Prostate gland (tissue), 2 donors: ENCODE data around the gene LRP11. TPM values are rescaled to one million over a fixed set of nuclear protein-coding genes. Genes with fewer than 3 reads are reported as not detected.
"Not testable (repeated sequence)": the region's sequence is repeated elsewhere in the genome, so short reads cannot be mapped to it uniquely, and the experiment has no call there.

ENCODE experiments used
- DNase-seq: peaks from one replicate; pipeline ENCODE4 v3.0.0-alpha.2; 2019; ENCODE audit warnings: low spot score
- H3K27ac ChIP-seq, 2 donors: fragments of 200-600 bp; sonication (generic); 2 replicates each; pipeline ENCODE4 v1.5.1; 2017 to 2019
- H3K27me3 ChIP-seq: fragments of 200-600 bp; sonication (generic); replicated peaks from 2 replicates; pipeline ENCODE4 v1.5.1; 2019; ENCODE audit not compliant: insufficient read depth
- H3K36me3 ChIP-seq, 2 donors: fragments of 200-600 bp; sonication (generic); 1 replicate in 1 of 2; 2 replicates in 1 of 2; pipeline versions ENCODE4 v1.5.1 to v1.8.1; 2017 to 2019
- H3K4me1 ChIP-seq: fragments of 200-600 bp; sonication (generic); replicated peaks from 2 replicates; pipeline ENCODE4 v1.5.1; 2019
- H3K4me3 ChIP-seq, 2 donors: fragments of 200-600 bp; sonication (generic); 2 replicates each; pipeline ENCODE4 v1.5.1; 2017 to 2019
- H3K9me3 ChIP-seq: fragments of 200-600 bp; sonication (generic); 2 replicates; pipeline ENCODE4 v1.5.1; 2017
- POLR2A ChIP-seq: fragments of 450-650 bp; IDR thresholded peaks from one replicate; pipeline ENCODE4 v1.6.1; 2016; ENCODE audit warnings: antibody characterized with exemption, mild to moderate bottlenecking
- POLR2AphosphoS5 ChIP-seq: sonication (generic); formaldehyde crosslinking; IDR thresholded peaks from one replicate; pipeline ENCODE4 v1.6.1; 2017; ENCODE audit warnings: antibody characterized with exemption
- WGBS: methylation state at CpG from one replicate; pipeline ENCODE4 v1.1.5; 2018; 5-methylcytosine and 5-hydroxymethylcytosine counted together
- intact Hi-C: fragments of 100-400 bp; cut with DNase I; formaldehyde crosslinking; loops from one replicate; pipeline ENCODE4 v1.14.2; 2022
- total RNA-seq, 2 donors: library from RNA; depleted of rRNA; stranded (reverse); fragments of >200 nt; gene quantifications; one replicate each; pipeline ENCODE4 v1.1.0, GENCODE V29; 2016
- TF ChIP-seq, protein P1 (sequence below), 4 experiments: fragments of 200-600 bp in 2 of 4; fragments of 450-650 bp in 2 of 4; sonication (generic) in 2 of 4; IDR thresholded peaks; 1 replicate in 3 of 4; 2 replicates in 1 of 4; pipeline ENCODE4 v1.5.1; 2016 to 2019; ENCODE audit warnings: antibody characterized with exemption in 4 of 4, mild to moderate bottlenecking in 2 of 4, moderate library complexity in 2 of 4

LRP11 gene
- total RNA-seq, 2 donors from 2014 or later = 52.7 to 76.3 TPM

DNA sequence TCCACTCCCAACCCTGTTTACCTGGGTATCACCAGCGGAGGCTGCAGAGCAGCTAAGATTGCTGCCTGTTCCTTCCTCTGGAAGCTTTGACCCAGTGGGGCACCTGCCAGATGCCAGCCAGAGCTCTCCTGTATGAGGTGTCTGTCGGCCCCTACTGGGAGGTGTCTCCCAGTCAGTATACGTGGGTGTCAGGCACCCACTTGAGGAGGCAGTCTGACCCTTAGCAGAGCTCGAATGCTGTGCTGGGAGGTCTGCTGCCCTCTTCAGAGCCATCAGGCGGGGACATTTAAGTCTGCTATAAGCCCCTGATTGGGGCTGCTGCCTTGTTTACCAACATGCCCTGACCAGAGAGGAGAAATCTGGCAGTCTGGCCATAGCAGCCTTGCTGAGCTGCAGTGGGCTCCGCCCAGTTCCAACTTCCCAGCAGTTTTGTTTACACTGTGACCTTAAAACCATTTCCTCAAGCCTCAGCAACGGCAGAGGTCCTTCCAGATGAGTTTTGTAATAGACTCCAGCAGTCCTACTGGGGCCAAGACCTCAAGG lies 31.0 kb upstream of the LRP11 start:
- DNase-seq = peak; percentile 64
- intact Hi-C loops = no loop called here
- Histone ChIP-seq H3K27me3 (no peaks in the 10 kb centered on the region), H3K4me3 (no peak overlapping the region), H3K9me3 (no peaks in the 10 kb centered on the region), H3K4me1 (peaks cover 5% of the 10 kb centered on the region), H3K36me3 (no peaks in the 10 kb centered on the region), H3K27ac (peak overlapping the region; percentile 38 to 40)
- no peak for TF ChIP-seq POLR2A
- TF ChIP-seq POLR2AphosphoS5 = peak; percentile 71
- TF ChIP-seq, protein P1, sequence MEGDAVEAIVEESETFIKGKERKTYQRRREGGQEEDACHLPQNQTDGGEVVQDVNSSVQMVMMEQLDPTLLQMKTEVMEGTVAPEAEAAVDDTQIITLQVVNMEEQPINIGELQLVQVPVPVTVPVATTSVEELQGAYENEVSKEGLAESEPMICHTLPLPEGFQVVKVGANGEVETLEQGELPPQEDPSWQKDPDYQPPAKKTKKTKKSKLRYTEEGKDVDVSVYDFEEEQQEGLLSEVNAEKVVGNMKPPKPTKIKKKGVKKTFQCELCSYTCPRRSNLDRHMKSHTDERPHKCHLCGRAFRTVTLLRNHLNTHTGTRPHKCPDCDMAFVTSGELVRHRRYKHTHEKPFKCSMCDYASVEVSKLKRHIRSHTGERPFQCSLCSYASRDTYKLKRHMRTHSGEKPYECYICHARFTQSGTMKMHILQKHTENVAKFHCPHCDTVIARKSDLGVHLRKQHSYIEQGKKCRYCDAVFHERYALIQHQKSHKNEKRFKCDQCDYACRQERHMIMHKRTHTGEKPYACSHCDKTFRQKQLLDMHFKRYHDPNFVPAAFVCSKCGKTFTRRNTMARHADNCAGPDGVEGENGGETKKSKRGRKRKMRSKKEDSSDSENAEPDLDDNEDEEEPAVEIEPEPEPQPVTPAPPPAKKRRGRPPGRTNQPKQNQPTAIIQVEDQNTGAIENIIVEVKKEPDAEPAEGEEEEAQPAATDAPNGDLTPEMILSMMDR (IDR thresholded peaks at IDR 0.05) = no peak
- WGBS = 39% methylated on average over 7 of the region's 7 CpGs

DNA sequence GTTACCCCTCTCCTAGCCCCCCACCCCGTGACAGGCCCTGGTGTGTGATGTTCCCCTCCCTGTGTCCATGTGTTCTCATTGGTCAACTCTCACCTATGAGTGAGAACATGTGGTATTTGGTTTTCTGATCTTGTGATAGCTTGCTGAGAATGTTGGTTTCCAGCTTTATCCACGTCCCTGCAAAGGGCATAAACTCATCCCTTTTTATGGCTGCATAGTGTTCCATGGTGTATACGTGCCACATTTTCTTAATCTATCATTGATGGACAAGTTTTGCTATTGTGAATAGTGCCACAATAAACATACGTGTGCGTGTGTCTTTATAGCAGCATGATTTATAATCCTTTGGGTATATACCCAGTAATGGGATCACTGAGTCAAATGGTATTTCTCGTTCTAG lies 27.7 kb upstream of the LRP11 start:
- H3K4me1 ChIP-seq, H3K27me3 ChIP-seq, H3K27ac ChIP-seq, H3K9me3 ChIP-seq, H3K36me3 ChIP-seq, H3K4me3 ChIP-seq, intact Hi-C loops, DNase-seq: not testable (repeated sequence)
- 83% methylated on average over 6 of the region's 6 CpGs for WGBS

DNA sequence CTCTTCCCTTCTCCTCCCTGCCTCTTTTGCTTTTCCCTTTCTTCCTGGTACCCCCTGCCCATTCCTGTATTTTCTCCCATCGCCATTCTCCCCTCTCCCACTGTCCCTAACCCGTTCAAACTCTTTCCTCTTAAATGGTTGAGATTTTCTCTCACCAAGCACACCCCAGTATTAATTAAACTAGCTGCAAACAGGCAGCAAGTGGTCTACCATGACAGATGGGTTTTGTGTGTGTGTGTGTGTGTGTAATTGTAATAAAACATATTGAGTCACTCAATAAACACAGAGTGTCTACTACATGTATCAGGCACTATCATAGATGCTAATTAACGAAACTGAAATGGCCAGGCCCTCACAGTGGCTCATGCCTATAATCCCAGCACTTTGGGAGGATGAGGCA lies 27.1 kb upstream of the LRP11 start:
- no peaks in the 10 kb centered on the region for H3K27me3 ChIP-seq
- H3K36me3 ChIP-seq = no peaks in the 10 kb centered on the region
- intact Hi-C loops = no loop called here
- peaks cover 4% of the 10 kb centered on the region for H3K4me1 ChIP-seq
- 73% methylated on average over 3 of the region's 3 CpGs for WGBS
- TF ChIP-seq, protein P1 (IDR thresholded peaks at IDR 0.05) = no peak
- no peak overlapping the region for H3K4me3 ChIP-seq
- no peak for DNase-seq
- H3K9me3 ChIP-seq = no peaks in the 10 kb centered on the region
- H3K27ac ChIP-seq = no peak overlapping the region

DNA sequence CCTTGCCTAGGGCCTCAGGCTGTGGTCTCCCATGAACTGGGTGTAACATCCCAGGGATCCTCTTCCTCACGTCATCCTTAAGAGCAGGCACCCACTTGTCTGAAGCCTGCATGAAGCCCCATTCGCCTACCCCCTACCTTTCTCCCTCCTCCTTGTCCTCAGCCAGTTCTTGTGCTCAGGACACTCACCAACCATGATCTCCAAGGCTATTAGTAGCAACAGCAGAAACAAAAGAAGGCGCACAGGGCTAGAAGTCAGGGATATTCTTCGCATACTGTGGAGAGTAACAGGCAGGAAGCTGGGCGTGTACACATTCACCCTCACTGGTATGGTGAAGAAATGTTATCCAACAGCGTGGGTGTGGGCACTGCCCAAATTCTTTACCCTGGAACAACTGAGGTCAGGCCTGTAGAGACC lies 26.5 kb upstream of the LRP11 start:
- Histone ChIP-seq H3K4me1 (no peaks in the 10 kb centered on the region), H3K36me3 (no peaks in the 10 kb centered on the region), H3K27ac (no peak overlapping the region), H3K27me3 (no peaks in the 10 kb centered on the region), H3K9me3 (no peaks in the 10 kb centered on the region), H3K4me3 (no peak overlapping the region)
- no peak for DNase-seq
- no peak for TF ChIP-seq POLR2A
- no peak for TF ChIP-seq POLR2AphosphoS5
- TF ChIP-seq, protein P1 (IDR thresholded peaks at IDR 0.05) = no peak
- intact Hi-C loops = no loop called here
- WGBS = 63% methylated on average over 6 of the region's 6 CpGs

- no peaks in the 10 kb centered on the region for H3K4me1 ChIP-seq
- H3K4me3 ChIP-seq = no peak overlapping the region
- H3K9me3 ChIP-seq = no peaks in the 10 kb centered on the region
- H3K27me3 ChIP-seq = no peaks in the 10 kb centered on the region
- DNase-seq = no peak
- H3K36me3 ChIP-seq = no peaks in the 10 kb centered on the region
- H3K27ac ChIP-seq = no peak overlapping the region
- intact Hi-C loops = no loop called here
- 62% methylated on average over 7 of the region's 7 CpGs for WGBS
- TF ChIP-seq, protein P1 (IDR thresholded peaks at IDR 0.05) = no peak
- no peak for TF ChIP-seq POLR2A
- TF ChIP-seq POLR2AphosphoS5 = no peak
Observed at GRCh38 chr6:149889326-149889725, 25.2 kb upstream of the LRP11 start.
